ENCODE data around the gene ANXA1. TPM values are rescaled to one million over a fixed set of nuclear protein-coding genes. Genes with fewer than 3 reads are reported as not detected.

ANXA1 gene
- total RNA-seq, 1 experiment from 2014 or later, result 486 TPM

DNA sequence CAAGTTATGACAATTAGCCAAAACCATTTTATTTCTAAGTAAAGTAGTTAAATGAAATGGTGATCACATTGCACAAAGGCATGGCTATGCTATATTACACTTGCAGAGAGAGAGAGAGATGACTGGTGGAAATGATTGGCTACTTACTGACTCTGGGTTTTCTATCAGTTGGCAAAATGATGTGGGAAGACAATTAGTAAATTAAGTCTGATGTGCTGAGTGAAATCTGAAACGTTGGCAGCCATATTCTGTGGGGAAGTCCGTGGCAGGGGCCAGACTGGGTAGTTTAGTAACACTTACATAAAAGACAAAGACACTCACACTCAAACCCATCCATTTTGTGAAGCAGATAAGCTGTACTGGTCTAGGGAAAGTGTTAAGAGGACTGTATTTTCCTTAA, 61.6 kb downstream of the ANXA1 start:
- ChIA-PET POLR2A (no interaction called here), RAD21 (ENCODE audit: low non-redundant PET in 1 of 2, low total read pairs in 2 of 2, uncharacterized antibody in 2 of 2, unreplicated experiment in 2 of 2) (no interaction called here), CTCF (interaction anchor here (1.2 kb wide), 1 partner anchor 13 kb away, joined by 5 read pairs; no protein-coding TSS in a partner anchor)
- Histone ChIP-seq H3K27me3 (ENCODE audit: insufficient read depth, low read length) (peaks cover 54% of the 10 kb centered on the region), H3K9ac (ENCODE audit: low read length) (no peak overlapping the region), H3K9me3 (ENCODE audit: control insufficient read depth in 1 of 2, insufficient read depth in 1 of 2, low read depth in 1 of 2, low read length in 2 of 2) (no peaks in the 10 kb centered on the region), H3K4me1 (ENCODE audit: control insufficient read depth in 1 of 2, insufficient read depth in 2 of 2, low read length in 2 of 2) (no peaks in the 10 kb centered on the region), H3K4me3 (replicated peaks in 1 of 2; ENCODE audit: low read depth in 1 of 2, low read length in 2 of 2) (no peak overlapping the region), H3K4me2 (ENCODE audit: low read length) (no peak overlapping the region), H3K9me2 (ENCODE audit: insufficient read depth) (no peaks in the 10 kb centered on the region), H4K20me1 (ENCODE audit: insufficient read depth) (no peaks in the 10 kb centered on the region), H2AFZ (ENCODE audit: low read depth, low read length, poor library complexity, severe bottlenecking) (no peak overlapping the region), H3K27ac (ENCODE audit: low read depth, low read length) (no peak overlapping the region), H3K36me3 (ENCODE audit: control insufficient read depth in 1 of 2, insufficient read depth in 2 of 2, low read length in 2 of 2) (no peaks in the 10 kb centered on the region), H3K79me2 (ENCODE audit: insufficient read depth, low read length) (no peaks in the 10 kb centered on the region)
- no TSS peak for BruUV-seq (replicated peaks)
- no peak for TF ChIP-seq SRF (IDR thresholded peaks at IDR 0.05; ENCODE audit: low read depth)
- no peak for TF ChIP-seq CEBPB (IDR thresholded peaks at IDR 0.05; ENCODE audit: low read depth)
- TF ChIP-seq, protein P1, sequence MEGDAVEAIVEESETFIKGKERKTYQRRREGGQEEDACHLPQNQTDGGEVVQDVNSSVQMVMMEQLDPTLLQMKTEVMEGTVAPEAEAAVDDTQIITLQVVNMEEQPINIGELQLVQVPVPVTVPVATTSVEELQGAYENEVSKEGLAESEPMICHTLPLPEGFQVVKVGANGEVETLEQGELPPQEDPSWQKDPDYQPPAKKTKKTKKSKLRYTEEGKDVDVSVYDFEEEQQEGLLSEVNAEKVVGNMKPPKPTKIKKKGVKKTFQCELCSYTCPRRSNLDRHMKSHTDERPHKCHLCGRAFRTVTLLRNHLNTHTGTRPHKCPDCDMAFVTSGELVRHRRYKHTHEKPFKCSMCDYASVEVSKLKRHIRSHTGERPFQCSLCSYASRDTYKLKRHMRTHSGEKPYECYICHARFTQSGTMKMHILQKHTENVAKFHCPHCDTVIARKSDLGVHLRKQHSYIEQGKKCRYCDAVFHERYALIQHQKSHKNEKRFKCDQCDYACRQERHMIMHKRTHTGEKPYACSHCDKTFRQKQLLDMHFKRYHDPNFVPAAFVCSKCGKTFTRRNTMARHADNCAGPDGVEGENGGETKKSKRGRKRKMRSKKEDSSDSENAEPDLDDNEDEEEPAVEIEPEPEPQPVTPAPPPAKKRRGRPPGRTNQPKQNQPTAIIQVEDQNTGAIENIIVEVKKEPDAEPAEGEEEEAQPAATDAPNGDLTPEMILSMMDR (IDR thresholded peaks at IDR 0.05 in 2 of 3, conservative IDR thresholded peaks at IDR 0.05 in 1 of 3; ENCODE audit: borderline replicate concordance in 1 of 3, insufficient read depth in 1 of 3, low read depth in 2 of 3, low read length in 2 of 3), result no peak
- TF ChIP-seq EZH2phosphoT487 (IDR thresholded peaks at IDR 0.05; ENCODE audit: borderline replicate concordance), result no peak
- no peak for TF ChIP-seq EZH2 (IDR thresholded peaks at IDR 0.05)
- ATAC-seq (no peak), DNase-seq (ENCODE audit: low read depth, low spot score) (no peak)
- intact Hi-C loops (cut with micrococcal nuclease), result no loop called here

DNA sequence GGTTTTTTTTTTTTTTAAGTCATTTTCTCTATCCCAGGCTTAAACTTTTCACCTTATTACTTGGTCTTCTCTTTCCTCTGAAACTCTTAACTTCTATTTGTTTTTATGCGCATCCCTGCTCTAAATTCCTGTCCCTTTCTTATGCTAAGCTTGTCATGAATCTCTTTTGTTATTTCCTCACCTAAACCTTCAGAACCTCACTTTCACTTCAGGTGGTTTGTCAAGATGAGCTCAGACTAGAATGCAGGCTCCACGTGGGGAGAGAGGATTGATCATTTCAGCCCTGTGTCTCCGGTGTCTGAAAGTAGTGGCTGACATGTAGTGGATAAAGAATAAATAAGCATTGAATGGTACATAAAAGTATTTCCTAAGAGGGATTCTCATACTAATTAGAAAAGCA, 63.6 kb downstream of the ANXA1 start:
- Histone ChIP-seq H3K9me2 (ENCODE audit: insufficient read depth) (no peaks in the 10 kb centered on the region), H3K4me2 (ENCODE audit: low read length) (no peak overlapping the region), H3K27ac (ENCODE audit: low read depth, low read length) (no peak overlapping the region), H3K9ac (ENCODE audit: low read length) (no peak overlapping the region), H3K36me3 (ENCODE audit: control insufficient read depth in 1 of 2, insufficient read depth in 2 of 2, low read length in 2 of 2) (no peaks in the 10 kb centered on the region), H2AFZ (ENCODE audit: low read depth, low read length, poor library complexity, severe bottlenecking) (no peak overlapping the region), H3K79me2 (ENCODE audit: insufficient read depth, low read length) (no peaks in the 10 kb centered on the region), H3K4me3 (replicated peaks in 1 of 2; ENCODE audit: low read depth in 1 of 2, low read length in 2 of 2) (no peak overlapping the region), H3K27me3 (ENCODE audit: insufficient read depth, low read length) (peaks cover 41% of the 10 kb centered on the region), H3K4me1 (ENCODE audit: control insufficient read depth in 1 of 2, insufficient read depth in 2 of 2, low read length in 2 of 2) (no peaks in the 10 kb centered on the region), H3K9me3 (ENCODE audit: control insufficient read depth in 1 of 2, insufficient read depth in 1 of 2, low read depth in 1 of 2, low read length in 2 of 2) (no peaks in the 10 kb centered on the region), H4K20me1 (ENCODE audit: insufficient read depth) (no peaks in the 10 kb centered on the region)
- DNase-seq (ENCODE audit: low read depth, low spot score), result no peak
- ChIA-PET CTCF (no interaction called here), RAD21 (ENCODE audit: low non-redundant PET in 1 of 2, low total read pairs in 2 of 2, uncharacterized antibody in 2 of 2, unreplicated experiment in 2 of 2) (interaction anchor here (0.6 to 0.7 kb wide), 3 partner anchors 163 to 933 kb away, joined by 3 to 4 read pairs (median 3); no protein-coding TSS in a partner anchor), POLR2A (no interaction called here)
- no peak for ATAC-seq
- BruUV-seq (replicated peaks), result no TSS peak
- intact Hi-C loops (cut with micrococcal nuclease), result no loop called here
- no peak for TF ChIP-seq EZH2 (IDR thresholded peaks at IDR 0.05)
- no peak for TF ChIP-seq EZH2phosphoT487 (IDR thresholded peaks at IDR 0.05; ENCODE audit: borderline replicate concordance)
- no peak for TF ChIP-seq ZNF274 (IDR thresholded peaks at IDR 0.05; ENCODE audit: low read depth, low read length)
- TF ChIP-seq ELF1 (IDR thresholded peaks at IDR 0.05; ENCODE audit: borderline replicate concordance, low read depth), result no peak
